HepG2 (cell line): Measurements from ENCODE around the gene PIH1D2. TPM values are rescaled to one million over a fixed set of nuclear protein-coding genes. Genes with fewer than 3 reads are reported as not detected.

Source experiments
- ARNT2 ChIP-seq: sonication (generic); formaldehyde crosslinking; IDR thresholded peaks from 2 replicates; pipeline ENCODE4 v1.8.0; 2022; ENCODE audit warnings: mild to moderate bottlenecking, low read depth, missing genetic modification reagents, moderate library complexity
- CREM ChIP-seq, 2 experiments: sonication (generic) in 1 of 2; formaldehyde crosslinking in 1 of 2; IDR thresholded peaks; 2 replicates each; pipeline versions ENCODE4 v1.4.0 to v1.6.1; 2016 to 2020; ENCODE audit warnings: antibody characterized with exemption in 1 of 2, mild to moderate bottlenecking in 1 of 2, missing genetic modification reagents in 1 of 2
- FOXK1 ChIP-seq: sonication (generic); formaldehyde crosslinking; IDR thresholded peaks from 2 replicates; pipeline ENCODE4 v1.4.0; 2020; ENCODE audit warnings: low read depth, missing genetic modification reagents, borderline replicate concordance
- IRF2 ChIP-seq: IDR thresholded peaks from 2 replicates; pipeline ENCODE4 v1.6.1; 2018; ENCODE audit warnings: missing genetic modification reagents, missing compliant biosample characterization
- ISL2 ChIP-seq: sonication (generic); formaldehyde crosslinking; IDR thresholded peaks from 2 replicates; pipeline ENCODE4 v1.5.0; 2020; ENCODE audit warnings: missing genetic modification reagents
- MTF2 ChIP-seq: sonication (generic); formaldehyde crosslinking; IDR thresholded peaks from 2 replicates; pipeline ENCODE4 v1.5.0; 2020; ENCODE audit warnings: missing genetic modification reagents, borderline replicate concordance
- RBM39 ChIP-seq: fragments of 200-400 bp; formaldehyde crosslinking; IDR thresholded peaks from one replicate; pipeline ENCODE4 v1.6.1; 2018; ENCODE audit warnings: antibody characterized with exemption, mild to moderate bottlenecking, low read depth, low read length; ENCODE audit not compliant: poor library complexity, severe bottlenecking
- RFX1 ChIP-seq: fragments of 450-650 bp; IDR thresholded peaks from 2 replicates; pipeline ENCODE4 v1.6.1; 2017
- RFX5 ChIP-seq: IDR thresholded peaks from 2 replicates; pipeline ENCODE4 v1.6.1; 2011; ENCODE audit warnings: low read depth, low read length, improper control_type of control experiment
- ZBTB20 ChIP-seq: sonication (generic); formaldehyde crosslinking; IDR thresholded peaks from 2 replicates; pipeline ENCODE4 v1.8.1; 2023; ENCODE audit warnings: missing genetic modification reagents, low read depth, mild to moderate bottlenecking, borderline replicate concordance
- ZBTB7B ChIP-seq: sonication (generic); formaldehyde crosslinking; IDR thresholded peaks from 2 replicates; pipeline ENCODE4 v1.4.0; 2020; ENCODE audit warnings: missing genetic modification reagents
- ZNF138 ChIP-seq: sonication (generic); formaldehyde crosslinking; IDR thresholded peaks from 2 replicates; pipeline ENCODE4 v1.5.0; 2020; ENCODE audit warnings: mild to moderate bottlenecking, low read depth, missing genetic modification reagents
- ZNF253 ChIP-seq: sonication (generic); formaldehyde crosslinking; IDR thresholded peaks from 2 replicates; pipeline ENCODE4 v1.8.0; 2022; ENCODE audit warnings: mild to moderate bottlenecking, missing genetic modification reagents, borderline replicate concordance
- ZNF331 ChIP-seq: sonication (generic); formaldehyde crosslinking; IDR thresholded peaks from 2 replicates; pipeline ENCODE4 v1.4.0; 2020; ENCODE audit warnings: missing genetic modification reagents
- ZNF547 ChIP-seq: sonication (generic); formaldehyde crosslinking; IDR thresholded peaks from 2 replicates; pipeline ENCODE4 v1.5.1; 2020; ENCODE audit warnings: mild to moderate bottlenecking, missing genetic modification reagents
- ZNF776 ChIP-seq: sonication (generic); formaldehyde crosslinking; IDR thresholded peaks from 2 replicates; pipeline ENCODE4 v1.4.0; 2020; ENCODE audit warnings: mild to moderate bottlenecking, missing genetic modification reagents
- polyA plus RNA-seq, 8 experiments: library from polyadenylated mRNA; depleted of rRNA in 3 of 8; stranded (reverse) in 7 of 8; unstranded in 1 of 8; fragments of >200 nt; fragmentation: Illumina TruSeq in 4 of 8; extraction: Trizol in 4 of 8; gene quantifications; 2 replicates each; pipeline versions ENCODE4 v1.2.1 to v1.2.3, GENCODE V29; 2011 to 2016; ENCODE audit warnings: low read depth in 4 of 8, missing spikeins in 1 of 8, mixed read lengths in 1 of 8; ENCODE audit not compliant: insufficient read depth in 1 of 8
- total RNA-seq, 5 experiments: library from RNA; depleted of rRNA; stranded (reverse); fragments of >200 nt; fragmentation: Illumina TruSeq; extraction: Trizol; gene quantifications; 2 replicates each; pipeline ENCODE4 v1.2.3, GENCODE V29; 2016; ENCODE audit warnings: low read depth in 1 of 5
- TF ChIP-seq, protein P1 (sequence below): sonication (generic); formaldehyde crosslinking; IDR thresholded peaks from 2 replicates; pipeline ENCODE4 v1.8.1; 2023; ENCODE audit warnings: mild to moderate bottlenecking, moderate library complexity, missing genetic modification reagents
- TF ChIP-seq, protein P2 (sequence below): IDR thresholded peaks from 2 replicates; pipeline ENCODE4 v1.6.1; 2018; ENCODE audit warnings: missing genetic modification reagents, mild to moderate bottlenecking, missing compliant biosample characterization
- TF ChIP-seq, protein P3 (sequence below): IDR thresholded peaks from 2 replicates; pipeline ENCODE4 v1.6.1; 2016; ENCODE audit warnings: mild to moderate bottlenecking
- TF ChIP-seq, protein P4 (sequence below): sonication (generic); formaldehyde crosslinking; IDR thresholded peaks from 2 replicates; pipeline ENCODE4 v1.5.0; 2020; ENCODE audit warnings: missing genetic modification reagents
- TF ChIP-seq, protein P5 (sequence below): IDR thresholded peaks from 2 replicates; pipeline ENCODE4 v1.6.1; 2016
- TF ChIP-seq, protein P6 (sequence below): sonication (generic); formaldehyde crosslinking; IDR thresholded peaks from 2 replicates; pipeline ENCODE4 v1.8.0; 2022; ENCODE audit warnings: mild to moderate bottlenecking, missing genetic modification reagents

The PIH1D2 gene
- total and polyA plus RNA-seq, 2 of the 13 experiments (the other 11 are each of a cell fraction or from before 2014, with no cell fraction given) = 0.49 to 2.7 TPM

DNA sequence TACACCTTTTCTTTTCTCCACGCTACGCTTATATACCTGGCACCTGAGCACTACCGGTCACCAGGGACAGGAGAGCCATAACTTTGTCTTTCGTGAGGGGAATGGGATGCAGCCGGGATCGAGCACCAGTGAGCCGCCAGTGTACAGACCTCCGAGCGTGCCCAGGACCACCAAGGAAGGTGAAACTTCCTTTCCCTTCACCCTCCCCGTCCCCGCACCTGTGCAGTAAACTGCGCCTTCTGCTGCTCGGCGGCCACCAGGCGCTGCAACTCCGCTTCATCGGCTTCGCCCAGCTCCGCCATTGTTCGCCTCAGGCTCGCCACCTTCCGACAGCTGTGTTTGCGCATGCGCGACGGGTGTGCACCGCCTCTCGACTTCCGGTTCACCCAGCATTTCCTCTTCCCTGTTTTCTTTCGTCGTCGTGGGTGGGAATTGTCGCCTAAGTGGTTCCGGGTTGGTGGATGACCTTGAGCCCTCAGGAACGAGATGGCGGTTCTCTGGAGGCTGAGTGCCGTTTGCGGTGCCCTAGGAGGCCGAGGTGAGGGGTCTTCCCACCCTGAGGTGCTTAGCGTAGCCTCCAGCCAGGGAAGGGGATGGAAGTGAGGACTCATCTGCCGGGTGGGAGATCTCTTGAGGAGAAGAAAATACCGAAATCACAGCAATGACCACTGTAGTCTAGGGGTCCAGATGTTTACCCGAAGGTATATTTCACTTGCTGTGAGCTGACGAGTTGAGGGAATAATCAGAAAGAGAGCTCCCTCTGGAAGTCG is 12.8 kb upstream of the PIH1D2 start, which contains the start of the genes SDHD and TIMM8B (continued):
- TF ChIP-seq, protein P1, sequence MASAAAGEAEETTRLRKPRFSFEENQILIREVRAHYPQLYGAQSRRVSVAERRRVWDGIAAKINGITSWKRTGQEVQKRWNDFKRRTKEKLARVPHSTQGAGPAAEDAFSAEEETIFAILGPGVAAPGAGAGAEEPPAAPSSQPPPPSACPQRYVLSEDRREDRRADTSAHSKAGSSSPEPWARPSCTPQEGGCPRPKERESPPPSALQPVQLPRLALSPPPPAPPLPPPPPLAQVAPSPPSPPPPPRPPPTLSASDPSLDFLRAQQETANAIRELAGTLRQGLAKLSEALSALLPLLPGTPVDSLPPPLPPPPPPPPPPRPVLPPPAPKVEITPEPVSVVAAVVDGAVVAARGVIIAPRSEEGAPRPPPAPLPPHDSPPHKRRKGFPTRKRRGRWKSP (CRISPR knock-in tag) = no peak; the same call in 1 of the 2 replicates
- TF ChIP-seq ZNF138 (0 out of 2 replicates have a peak, but pooled peaks have one; percentile 14), RBM39 (no peak), CREM (IDR thresholded peaks at IDR 0.05) (peak; percentile 88), CREM (CRISPR knock-in tag; IDR thresholded peaks at IDR 0.05) (no peak), IRF2 (CRISPR knock-in tag) (peak; percentile 95), ARNT2 (CRISPR knock-in tag) (peak; percentile 52; the same call in 1 of the 2 replicates), RFX5 (no peak), ISL2 (CRISPR knock-in tag) (peak; percentile 59; the same call in 1 of the 2 replicates), ZNF547 (peak; percentile 73; the same call in 1 of the 2 replicates), ZNF331 (CRISPR knock-in tag) (peak; percentile 87), FOXK1 (peak; percentile 100), ZNF776 (CRISPR knock-in tag) (peak; percentile 54; the same call in 1 of the 2 replicates), ZBTB7B (peak; percentile 47; the same call in 1 of the 2 replicates), ZNF253 (CRISPR knock-in tag) (0 out of 2 replicates have a peak, but pooled peaks have one; percentile 62), RFX1 (no peak), MTF2 (CRISPR knock-in tag) (no peak), ZBTB20 (CRISPR knock-in tag) (peak; percentile 72; the same call in 1 of the 2 replicates)
- TF ChIP-seq, protein P2, sequence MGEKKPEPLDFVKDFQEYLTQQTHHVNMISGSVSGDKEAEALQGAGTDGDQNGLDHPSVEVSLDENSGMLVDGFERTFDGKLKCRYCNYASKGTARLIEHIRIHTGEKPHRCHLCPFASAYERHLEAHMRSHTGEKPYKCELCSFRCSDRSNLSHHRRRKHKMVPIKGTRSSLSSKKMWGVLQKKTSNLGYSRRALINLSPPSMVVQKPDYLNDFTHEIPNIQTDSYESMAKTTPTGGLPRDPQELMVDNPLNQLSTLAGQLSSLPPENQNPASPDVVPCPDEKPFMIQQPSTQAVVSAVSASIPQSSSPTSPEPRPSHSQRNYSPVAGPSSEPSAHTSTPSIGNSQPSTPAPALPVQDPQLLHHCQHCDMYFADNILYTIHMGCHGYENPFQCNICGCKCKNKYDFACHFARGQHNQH (CRISPR knock-in tag) = peak; percentile 77
- TF ChIP-seq, protein P3, sequence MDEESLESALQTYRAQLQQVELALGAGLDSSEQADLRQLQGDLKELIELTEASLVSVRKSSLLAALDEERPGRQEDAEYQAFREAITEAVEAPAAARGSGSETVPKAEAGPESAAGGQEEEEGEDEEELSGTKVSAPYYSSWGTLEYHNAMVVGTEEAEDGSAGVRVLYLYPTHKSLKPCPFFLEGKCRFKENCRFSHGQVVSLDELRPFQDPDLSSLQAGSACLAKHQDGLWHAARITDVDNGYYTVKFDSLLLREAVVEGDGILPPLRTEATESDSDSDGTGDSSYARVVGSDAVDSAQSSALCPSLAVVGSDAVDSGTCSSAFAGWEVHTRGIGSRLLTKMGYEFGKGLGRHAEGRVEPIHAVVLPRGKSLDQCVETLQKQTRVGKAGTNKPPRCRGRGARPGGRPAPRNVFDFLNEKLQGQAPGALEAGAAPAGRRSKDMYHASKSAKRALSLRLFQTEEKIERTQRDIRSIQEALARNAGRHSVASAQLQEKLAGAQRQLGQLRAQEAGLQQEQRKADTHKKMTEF (CRISPR knock-in tag) = peak; percentile 76
- TF ChIP-seq, protein P4, sequence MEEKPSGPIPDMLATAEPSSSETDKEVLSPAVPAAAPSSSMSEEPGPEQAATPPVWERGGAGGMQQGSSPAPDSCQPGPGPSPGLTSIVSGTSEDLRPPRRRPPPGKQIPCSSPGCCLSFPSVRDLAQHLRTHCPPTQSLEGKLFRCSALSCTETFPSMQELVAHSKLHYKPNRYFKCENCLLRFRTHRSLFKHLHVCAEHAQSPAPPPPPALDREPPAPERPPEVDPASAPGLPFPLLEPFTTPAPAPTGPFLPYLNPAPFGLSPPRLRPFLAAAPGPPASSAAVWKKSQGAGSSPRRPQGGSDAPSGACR (CRISPR knock-in tag) = 0 out of 2 replicates have a peak, but pooled peaks have one; percentile 51
- TF ChIP-seq, protein P5, sequence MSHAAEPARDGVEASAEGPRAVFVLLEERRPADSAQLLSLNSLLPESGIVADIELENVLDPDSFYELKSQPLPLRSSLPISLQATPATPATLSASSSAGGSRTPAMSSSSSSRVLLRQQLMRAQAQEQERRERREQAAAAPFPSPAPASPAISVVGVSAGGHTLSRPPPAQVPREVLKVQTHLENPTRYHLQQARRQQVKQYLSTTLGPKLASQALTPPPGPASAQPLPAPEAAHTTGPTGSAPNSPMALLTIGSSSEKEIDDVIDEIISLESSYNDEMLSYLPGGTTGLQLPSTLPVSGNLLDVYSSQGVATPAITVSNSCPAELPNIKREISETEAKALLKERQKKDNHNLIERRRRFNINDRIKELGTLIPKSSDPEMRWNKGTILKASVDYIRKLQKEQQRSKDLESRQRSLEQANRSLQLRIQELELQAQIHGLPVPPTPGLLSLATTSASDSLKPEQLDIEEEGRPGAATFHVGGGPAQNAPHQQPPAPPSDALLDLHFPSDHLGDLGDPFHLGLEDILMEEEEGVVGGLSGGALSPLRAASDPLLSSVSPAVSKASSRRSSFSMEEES = no peak
- TF ChIP-seq, protein P6, sequence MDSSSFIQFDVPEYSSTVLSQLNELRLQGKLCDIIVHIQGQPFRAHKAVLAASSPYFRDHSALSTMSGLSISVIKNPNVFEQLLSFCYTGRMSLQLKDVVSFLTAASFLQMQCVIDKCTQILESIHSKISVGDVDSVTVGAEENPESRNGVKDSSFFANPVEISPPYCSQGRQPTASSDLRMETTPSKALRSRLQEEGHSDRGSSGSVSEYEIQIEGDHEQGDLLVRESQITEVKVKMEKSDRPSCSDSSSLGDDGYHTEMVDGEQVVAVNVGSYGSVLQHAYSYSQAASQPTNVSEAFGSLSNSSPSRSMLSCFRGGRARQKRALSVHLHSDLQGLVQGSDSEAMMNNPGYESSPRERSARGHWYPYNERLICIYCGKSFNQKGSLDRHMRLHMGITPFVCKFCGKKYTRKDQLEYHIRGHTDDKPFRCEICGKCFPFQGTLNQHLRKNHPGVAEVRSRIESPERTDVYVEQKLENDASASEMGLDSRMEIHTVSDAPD (CRISPR knock-in tag) = no peak
